WI38 (cell line): ENCODE measurements around the gene SMIM10L1.

Experiments
- H3K4me3 ChIP-seq: 2 replicates; pipeline ENCODE4 v1.5.1; 2011; ENCODE audit warnings: low read depth, mild to moderate bottlenecking, control low read depth, low read length
- TF ChIP-seq, protein P1 (sequence below): IDR thresholded peaks from 2 replicates; pipeline ENCODE4 v1.5.1; 2012; ENCODE audit warnings: low read depth, mild to moderate bottlenecking, control low read depth, low read length

The SMIM10L1 gene

DNA sequence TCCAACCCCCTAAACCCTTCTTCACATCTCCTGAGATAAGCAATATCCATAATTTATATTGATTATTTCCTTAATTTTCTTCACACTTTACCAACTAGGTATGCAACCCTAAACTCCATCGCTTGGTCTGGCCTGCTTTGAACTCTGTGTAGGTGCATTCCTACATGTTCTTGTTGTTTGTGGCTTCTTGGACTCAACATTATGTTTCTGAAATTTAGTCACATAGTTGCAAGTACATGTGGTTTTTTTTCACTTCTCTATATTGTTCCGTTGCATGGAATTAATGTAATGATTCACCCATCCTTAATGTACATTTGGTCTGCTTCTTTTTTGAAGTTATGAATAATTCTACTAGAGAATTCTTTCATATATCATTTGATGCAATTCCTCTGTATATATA is 34.9 kb upstream of the SMIM10L1 start:
- TF ChIP-seq, protein P1, sequence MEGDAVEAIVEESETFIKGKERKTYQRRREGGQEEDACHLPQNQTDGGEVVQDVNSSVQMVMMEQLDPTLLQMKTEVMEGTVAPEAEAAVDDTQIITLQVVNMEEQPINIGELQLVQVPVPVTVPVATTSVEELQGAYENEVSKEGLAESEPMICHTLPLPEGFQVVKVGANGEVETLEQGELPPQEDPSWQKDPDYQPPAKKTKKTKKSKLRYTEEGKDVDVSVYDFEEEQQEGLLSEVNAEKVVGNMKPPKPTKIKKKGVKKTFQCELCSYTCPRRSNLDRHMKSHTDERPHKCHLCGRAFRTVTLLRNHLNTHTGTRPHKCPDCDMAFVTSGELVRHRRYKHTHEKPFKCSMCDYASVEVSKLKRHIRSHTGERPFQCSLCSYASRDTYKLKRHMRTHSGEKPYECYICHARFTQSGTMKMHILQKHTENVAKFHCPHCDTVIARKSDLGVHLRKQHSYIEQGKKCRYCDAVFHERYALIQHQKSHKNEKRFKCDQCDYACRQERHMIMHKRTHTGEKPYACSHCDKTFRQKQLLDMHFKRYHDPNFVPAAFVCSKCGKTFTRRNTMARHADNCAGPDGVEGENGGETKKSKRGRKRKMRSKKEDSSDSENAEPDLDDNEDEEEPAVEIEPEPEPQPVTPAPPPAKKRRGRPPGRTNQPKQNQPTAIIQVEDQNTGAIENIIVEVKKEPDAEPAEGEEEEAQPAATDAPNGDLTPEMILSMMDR, result no peak
- H3K4me3 ChIP-seq, result no peak overlapping the region

DNA sequence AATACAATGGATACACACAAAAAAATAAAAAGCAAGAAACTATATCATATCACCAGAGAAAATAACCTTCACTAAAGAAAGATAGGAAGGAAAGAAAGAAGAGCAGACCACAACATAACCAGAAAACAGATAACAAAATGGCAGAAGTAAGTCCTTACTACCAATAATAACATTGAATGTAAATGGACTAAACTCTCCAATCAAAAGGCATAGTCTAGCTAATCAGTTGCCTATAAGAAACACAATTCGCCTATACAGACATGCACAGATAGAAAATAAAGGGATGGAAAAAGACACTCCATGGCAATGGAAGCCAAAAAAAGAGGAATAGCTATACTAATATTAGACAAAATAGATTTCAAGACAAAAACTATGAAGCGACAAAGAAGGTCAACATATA is 27.6 kb upstream of the SMIM10L1 start:
- H3K4me3 ChIP-seq, result no peak overlapping the region
- TF ChIP-seq, protein P1, result no peak

DNA sequence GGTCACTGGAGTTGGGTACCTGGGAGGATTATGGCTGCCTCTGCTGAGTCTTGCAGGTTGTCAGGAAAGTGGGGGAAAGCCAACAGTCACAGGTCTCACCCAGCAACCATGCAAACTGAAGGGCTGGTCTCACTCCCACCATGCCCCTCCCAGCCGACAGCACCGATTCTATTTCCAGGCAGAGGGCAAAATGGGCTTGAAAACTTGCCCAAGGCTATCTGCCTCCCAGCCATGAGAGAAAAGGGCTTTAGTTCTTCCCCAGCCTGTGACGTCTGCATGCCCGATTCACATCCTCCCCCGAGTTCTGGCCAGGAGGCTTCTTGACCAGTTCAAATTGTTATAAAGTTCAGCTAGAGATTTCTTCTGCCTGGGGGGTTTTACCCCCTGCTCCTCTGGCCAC is 26.7 kb upstream of the SMIM10L1 start:
- TF ChIP-seq, protein P1, result no peak
- no peak overlapping the region for H3K4me3 ChIP-seq

DNA sequence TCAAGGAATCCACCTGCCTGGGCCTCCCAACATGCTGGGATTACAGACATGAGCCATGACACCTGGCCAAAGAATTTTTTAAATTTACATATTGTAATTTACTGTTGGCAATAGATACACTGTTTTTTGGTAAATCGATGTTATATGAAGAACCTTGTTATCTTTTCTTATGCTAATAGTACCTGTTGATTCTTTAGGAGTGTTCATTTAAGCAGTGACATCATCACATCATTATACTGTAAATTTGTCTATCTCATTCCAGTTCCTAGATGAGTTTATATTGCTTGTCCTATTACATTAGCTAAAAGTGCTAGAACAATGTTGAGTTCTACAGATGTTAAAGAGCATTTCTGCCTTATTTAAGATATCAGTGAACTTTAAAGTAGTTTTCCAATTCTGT is 23.6 kb upstream of the SMIM10L1 start:
- TF ChIP-seq, protein P1, result no peak
- H3K4me3 ChIP-seq, result no peak overlapping the region

- TF ChIP-seq, protein P1, result no peak
- no peak overlapping the region for H3K4me3 ChIP-seq
Observed at GRCh38 chr12:11150832-11151231, 20.2 kb upstream of the SMIM10L1 start.

DNA sequence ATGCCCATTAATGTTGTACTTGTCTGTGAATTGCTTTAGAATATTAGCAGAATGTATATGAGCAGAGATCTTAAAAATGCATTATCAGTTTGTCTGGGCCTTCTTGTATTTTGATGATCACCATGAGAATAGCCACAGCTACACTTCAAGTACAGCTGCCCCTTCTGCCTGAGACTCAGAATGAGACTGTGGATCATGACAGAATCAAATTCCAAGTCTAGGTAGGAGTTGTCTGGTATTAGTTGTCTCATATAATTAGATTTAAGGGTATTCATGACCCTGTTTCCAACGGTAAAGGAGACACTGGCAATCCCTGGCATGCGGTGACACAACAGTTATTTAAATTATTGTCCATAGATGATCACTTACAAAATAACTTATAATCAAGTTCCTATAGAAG is 18.3 kb upstream of the SMIM10L1 start:
- H3K4me3 ChIP-seq, result no peak overlapping the region
- TF ChIP-seq, protein P1, result no peak

- H3K4me3 ChIP-seq, result no peak overlapping the region
- TF ChIP-seq, protein P1, result no peak
Observed at GRCh38 chr12:11154400-11154925, 16.5 kb upstream of the SMIM10L1 start.
